ENCODE measurements around the gene TRMT10C.
"Not testable (repeated sequence)": the region's sequence is repeated elsewhere in the genome, so short reads cannot be mapped to it uniquely, and the experiment has no call there.

Gene TRMT10C

DNA sequence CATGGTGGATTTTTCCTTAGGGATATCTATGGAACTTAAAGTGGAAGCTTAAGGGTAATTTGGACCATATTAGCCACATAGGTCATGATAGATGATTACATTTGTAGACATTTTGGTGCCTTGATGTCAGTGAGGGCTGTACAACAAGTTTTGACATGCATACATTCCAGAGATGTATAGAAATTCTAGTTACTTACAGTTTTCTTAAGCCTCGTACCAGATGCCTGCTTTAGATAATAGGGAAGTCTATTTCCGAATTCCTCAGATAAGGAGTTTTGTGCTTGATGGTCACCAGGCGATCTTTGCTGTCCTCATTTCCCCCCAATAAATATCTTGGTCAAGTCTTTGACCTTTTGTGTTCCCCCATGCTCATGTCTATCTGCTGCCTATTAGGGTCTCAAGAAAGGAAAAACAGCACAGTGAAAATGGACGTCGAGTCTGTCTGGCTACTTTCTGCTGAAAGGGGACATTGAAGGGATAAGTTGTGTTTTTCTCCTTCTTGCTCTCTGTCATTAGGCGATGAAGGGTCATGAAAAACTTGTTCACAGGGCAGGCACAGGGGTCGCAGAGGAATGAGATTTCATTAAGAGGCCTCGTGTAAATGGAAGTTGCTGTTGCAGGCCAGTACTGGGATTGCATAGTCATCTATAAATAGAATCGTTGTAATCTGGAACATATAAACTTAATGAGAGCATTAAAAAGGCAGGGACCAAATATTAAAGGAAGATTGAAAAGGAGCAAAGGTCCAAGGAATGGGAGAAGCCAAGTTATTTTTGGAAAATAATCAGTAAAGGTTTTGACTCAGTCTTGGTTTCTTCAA is 28.7 kb upstream of the TRMT10C start:
- H3K36me3 ChIP-seq (ENCODE audit: insufficient read depth, low read length), result no peaks in the 10 kb centered on the region
- no peaks in the 10 kb centered on the region; the same call in 1 of the 2 replicates for H3K4me1 ChIP-seq (ENCODE audit: insufficient read depth, low read length)
- no peaks in the 10 kb centered on the region; the same call in 1 of the 2 replicates for H3K9me3 ChIP-seq (ENCODE audit: control insufficient read depth, insufficient read depth, low read length)
- H3K9ac ChIP-seq (ENCODE audit: low read depth, low read length), result no peak overlapping the region

DNA sequence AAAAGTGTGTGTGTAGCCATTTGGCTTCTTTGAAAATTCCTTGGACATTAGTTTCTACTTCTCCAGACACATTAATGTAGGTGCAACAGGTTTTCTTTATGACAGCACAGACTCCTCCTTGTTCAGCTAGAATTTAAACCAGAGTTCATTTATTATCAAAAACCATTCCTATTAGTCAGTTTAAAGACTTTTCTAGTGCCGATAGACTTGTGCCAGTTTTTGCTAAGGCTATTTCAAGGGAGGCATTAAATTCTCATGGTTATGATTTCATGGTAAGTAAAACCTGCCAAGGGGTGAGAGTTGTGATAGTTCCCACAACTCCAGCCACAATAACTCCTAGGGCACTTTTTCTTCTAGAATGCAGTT is 28.1 kb upstream of the TRMT10C start:
- Histone ChIP-seq H3K9ac (ENCODE audit: low read depth, low read length) (no peak overlapping the region), H3K4me1 (ENCODE audit: insufficient read depth, low read length) (no peaks in the 10 kb centered on the region; the same call in 1 of the 2 replicates), H3K9me3 (ENCODE audit: control insufficient read depth, insufficient read depth, low read length) (no peaks in the 10 kb centered on the region; the same call in 1 of the 2 replicates), H3K36me3 (ENCODE audit: insufficient read depth, low read length) (no peaks in the 10 kb centered on the region)

DNA sequence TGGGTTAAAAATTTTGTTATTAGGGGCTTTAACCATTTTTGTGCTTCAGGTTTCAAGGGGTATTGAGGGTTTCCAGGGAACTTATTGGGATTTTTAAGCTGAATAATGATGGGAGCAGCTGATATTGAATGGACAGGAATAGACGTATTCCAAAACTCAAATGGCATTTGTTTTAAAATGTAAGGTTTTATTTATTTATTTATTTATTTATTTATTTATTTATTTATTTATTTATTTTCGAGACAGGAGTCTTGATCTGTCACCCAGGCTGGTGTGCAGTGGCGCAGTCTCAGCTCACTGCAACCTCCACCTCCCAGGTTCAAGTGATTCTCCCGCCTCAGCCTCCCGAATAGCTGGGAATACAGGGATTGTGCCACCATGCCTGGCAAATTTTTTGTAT is 26.4 kb upstream of the TRMT10C start:
- H3K9ac ChIP-seq (ENCODE audit: low read depth, low read length), result no peak overlapping the region
- H3K9me3 ChIP-seq (ENCODE audit: control insufficient read depth, insufficient read depth, low read length), result no peaks in the 10 kb centered on the region
- H3K4me1 ChIP-seq (ENCODE audit: insufficient read depth, low read length), result no peaks in the 10 kb centered on the region; the same call in 1 of the 2 replicates
- no peaks in the 10 kb centered on the region for H3K36me3 ChIP-seq (ENCODE audit: insufficient read depth, low read length)

DNA sequence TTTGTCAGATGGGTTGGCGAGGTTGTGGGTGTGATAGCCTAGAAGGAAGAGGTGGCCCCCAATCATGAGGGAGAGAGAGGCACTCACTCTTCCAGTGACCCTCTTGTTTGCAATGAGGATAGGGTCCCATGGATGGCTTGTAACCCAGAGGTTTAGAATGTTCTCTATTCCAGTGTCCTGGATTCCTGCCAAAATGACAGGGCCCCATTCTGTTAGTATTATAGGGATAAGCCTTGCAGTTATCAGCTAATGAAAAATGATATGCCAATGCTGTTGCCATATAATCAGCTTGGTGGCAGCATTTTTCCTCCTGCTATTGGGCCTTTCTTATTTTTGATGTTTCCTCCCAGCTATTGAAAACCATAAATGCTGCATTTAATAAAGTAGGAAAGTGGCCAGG is 25.4 kb upstream of the TRMT10C start:
- no peaks in the 10 kb centered on the region for H3K4me1 ChIP-seq (ENCODE audit: insufficient read depth, low read length)
- H3K9ac ChIP-seq (ENCODE audit: low read depth, low read length), result no peak overlapping the region
- H3K36me3 ChIP-seq (ENCODE audit: insufficient read depth, low read length), result no peaks in the 10 kb centered on the region
- no peaks in the 10 kb centered on the region for H3K9me3 ChIP-seq (ENCODE audit: control insufficient read depth, insufficient read depth, low read length)

DNA sequence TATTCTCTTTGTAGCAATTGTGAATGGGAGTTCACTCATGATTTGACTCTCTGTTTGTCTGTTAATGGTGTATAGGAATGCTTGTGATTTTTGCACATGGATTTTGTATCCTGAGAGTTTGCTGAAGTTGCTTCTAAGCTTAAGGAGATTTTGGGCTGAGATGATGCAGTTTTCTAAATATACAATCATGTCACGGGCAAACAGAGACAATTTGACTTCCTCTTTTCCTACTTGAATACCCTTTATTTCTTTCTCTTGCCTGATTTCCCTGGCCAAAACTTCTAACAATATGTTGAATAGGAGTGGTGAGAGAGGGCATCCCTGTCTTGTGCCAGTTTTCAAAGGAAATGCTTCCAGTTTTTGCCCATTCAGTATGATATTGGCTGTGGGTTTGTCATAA is 24.7 kb upstream of the TRMT10C start:
- H3K9me3 ChIP-seq (ENCODE audit: control insufficient read depth, insufficient read depth, low read length); H3K4me1 ChIP-seq (ENCODE audit: insufficient read depth, low read length); H3K9ac ChIP-seq (ENCODE audit: low read depth, low read length); H3K36me3 ChIP-seq (ENCODE audit: insufficient read depth, low read length): not testable (repeated sequence)

DNA sequence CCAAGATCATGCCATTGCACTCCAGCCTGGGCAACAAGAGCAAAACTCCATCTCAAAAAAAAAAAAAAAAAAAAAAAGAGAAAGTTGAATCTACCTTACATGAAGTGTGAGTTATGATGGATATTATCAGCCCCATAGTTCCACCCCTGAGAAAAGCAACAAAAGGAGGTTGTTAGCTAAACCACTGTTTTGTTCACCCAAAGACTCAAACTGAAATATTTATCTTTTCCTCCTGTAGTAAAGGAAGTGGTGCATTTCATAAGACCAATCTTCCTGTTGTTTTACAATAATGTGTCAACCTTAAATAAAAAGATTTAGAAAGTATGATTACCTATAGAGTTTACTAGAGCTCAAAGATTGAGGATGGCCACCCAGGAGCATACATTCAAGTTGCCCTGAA is 18.7 kb upstream of the TRMT10C start:
- no peak overlapping the region for H3K9ac ChIP-seq (ENCODE audit: low read depth, low read length)
- no peaks in the 10 kb centered on the region for H3K36me3 ChIP-seq (ENCODE audit: insufficient read depth, low read length)
- H3K4me1 ChIP-seq (ENCODE audit: insufficient read depth, low read length), result 0 out of 2 replicates have a peak, but pooled peaks cover 5% of the 10 kb centered on the region
- H3K9me3 ChIP-seq (ENCODE audit: control insufficient read depth, insufficient read depth, low read length), result 0 out of 2 replicates have a peak, but pooled peaks cover 4% of the 10 kb centered on the region

DNA sequence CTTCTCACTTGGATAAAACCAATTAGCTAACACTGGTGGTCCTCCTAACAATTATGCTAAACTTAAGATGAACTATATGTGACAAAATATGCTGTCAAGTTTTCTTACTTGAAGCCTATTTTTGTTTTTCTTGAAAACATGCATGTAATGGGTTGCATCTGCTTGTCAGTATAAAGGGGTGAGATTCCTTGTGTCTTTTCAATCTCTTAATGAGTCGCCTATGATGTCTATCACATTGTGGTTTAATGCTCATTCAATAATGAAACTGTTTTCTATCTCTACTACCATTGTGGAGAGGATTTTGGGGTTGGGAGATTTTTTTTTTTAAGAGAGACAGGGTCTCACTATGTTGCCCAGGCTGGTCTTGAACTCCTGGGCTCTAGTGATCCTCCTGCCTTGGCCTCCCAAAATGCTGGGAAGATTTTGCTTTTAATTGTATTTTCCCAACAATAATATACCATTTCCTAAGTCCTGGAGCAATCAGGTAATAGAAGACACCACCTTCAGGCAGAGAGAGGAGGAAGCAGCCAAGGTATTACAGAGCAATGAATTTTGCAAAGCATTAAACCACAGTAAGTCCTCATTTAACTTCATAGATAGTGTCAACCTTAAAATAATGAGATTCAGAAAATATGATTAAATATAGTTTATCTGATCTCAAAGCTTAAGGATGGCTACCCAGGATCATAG is 17.4 kb upstream of the TRMT10C start:
- Histone ChIP-seq H3K4me1 (ENCODE audit: insufficient read depth, low read length) (0 out of 2 replicates have a peak, but pooled peaks cover 5% of the 10 kb centered on the region), H3K9me3 (ENCODE audit: control insufficient read depth, insufficient read depth, low read length) (0 out of 2 replicates have a peak, but pooled peaks cover 4% of the 10 kb centered on the region), H3K9ac (ENCODE audit: low read depth, low read length) (no peak overlapping the region)

DNA sequence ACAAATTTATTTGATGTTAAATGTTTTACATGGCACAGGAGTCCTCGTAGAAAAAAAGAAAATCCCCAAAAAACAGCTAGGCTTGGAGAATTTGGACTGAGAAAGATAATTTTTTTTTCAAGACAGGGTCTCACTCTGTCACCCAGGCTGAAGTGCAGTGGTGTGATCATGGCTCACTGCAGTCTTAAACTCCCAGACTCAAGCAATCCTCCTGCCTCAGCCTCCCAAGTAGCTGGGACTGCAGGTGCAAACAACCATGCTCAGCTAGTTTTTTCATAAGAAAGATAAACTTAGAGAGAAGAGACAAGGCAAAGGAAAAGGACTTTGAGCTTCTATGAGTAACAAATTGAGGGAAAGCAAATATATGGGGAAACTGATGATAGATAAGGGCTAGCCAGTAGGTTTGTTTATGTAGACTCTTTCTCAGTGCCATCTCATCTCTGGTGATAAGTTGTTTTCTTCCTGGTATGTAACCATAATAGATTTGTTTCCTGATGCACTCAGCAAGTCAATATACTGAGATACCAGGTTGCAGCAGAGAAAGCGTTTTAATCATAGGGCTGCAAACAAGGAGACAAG is 13.1 kb upstream of the TRMT10C start:
- Histone ChIP-seq H3K9ac (ENCODE audit: low read depth, low read length) (no peak overlapping the region), H3K36me3 (ENCODE audit: insufficient read depth, low read length) (no peaks in the 10 kb centered on the region), H3K4me1 (ENCODE audit: insufficient read depth, low read length) (0 out of 2 replicates have a peak, but pooled peaks cover 5% of the 10 kb centered on the region), H3K9me3 (ENCODE audit: control insufficient read depth, insufficient read depth, low read length) (peaks cover 10% of the 10 kb centered on the region)

More for the DNA sequence above, 17.4 kb upstream of the TRMT10C start:
- no peaks in the 10 kb centered on the region for H3K36me3 ChIP-seq (ENCODE audit: insufficient read depth, low read length)

DNA sequence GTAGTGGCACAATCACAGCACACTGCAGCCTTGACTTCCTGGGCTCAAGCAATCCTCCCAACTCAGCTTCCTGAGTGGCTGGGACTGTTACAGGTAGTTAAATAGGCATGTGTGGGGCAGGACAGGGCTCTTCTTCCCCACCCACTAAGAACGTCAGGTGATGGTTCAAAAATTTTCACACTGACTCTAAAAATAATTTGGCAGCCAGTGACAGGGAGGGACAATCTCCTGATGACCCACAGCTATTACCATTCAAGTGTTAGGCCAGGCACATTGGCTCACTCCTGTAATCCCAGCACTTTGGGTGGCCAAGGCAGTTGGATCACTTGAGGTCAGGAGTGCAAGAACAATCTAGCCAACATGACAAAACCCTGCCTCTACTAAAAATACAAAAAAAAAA is 12.2 kb upstream of the TRMT10C start:
- Histone ChIP-seq H3K4me1 (ENCODE audit: insufficient read depth, low read length) (no peaks in the 10 kb centered on the region), H3K9me3 (ENCODE audit: control insufficient read depth, insufficient read depth, low read length) (peaks cover 11% of the 10 kb centered on the region), H3K36me3 (ENCODE audit: insufficient read depth, low read length) (no peaks in the 10 kb centered on the region), H3K9ac (ENCODE audit: low read depth, low read length) (no peak overlapping the region)

DNA sequence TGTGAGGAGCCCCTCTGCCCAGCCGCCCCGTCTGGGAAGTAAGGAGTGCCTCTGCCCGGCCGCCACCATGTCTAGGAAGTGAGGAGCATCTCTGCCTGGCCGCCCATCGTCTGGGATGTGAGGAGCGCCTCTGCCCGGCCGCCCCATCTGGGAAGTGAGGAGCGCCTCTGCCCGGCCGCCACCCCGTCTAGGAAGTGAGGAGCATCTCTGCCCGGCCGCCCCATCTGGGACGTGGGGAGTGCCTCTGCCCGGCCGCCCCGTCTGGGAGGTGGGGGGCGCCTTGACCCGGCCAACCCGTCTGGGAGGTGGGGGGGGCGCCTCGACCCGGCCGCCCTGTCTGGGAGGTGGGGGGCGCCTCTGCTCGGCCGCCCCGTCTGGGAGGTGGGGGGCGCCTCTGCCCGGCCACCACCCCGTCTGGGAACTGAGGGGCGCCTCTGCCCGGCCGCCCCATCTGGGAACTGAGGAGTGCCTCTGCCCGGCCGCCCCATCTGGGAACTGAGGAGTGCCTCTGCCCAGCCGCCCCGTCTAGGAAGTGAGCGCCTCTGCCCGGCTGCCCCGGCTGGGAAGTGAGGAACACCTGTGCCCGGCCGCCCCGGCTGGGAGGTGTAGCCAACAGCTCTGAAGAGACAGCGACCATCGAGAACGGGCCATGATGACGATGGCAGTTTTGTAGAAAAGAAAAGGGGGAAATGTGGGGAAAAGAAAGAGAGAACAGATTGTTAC is 10.1 kb upstream of the TRMT10C start:
- H3K9ac ChIP-seq (ENCODE audit: low read depth, low read length); H3K36me3 ChIP-seq (ENCODE audit: insufficient read depth, low read length); H3K4me1 ChIP-seq (ENCODE audit: insufficient read depth, low read length): not testable (repeated sequence)
- peaks cover 11% of the 10 kb centered on the region for H3K9me3 ChIP-seq (ENCODE audit: control insufficient read depth, insufficient read depth, low read length)

DNA sequence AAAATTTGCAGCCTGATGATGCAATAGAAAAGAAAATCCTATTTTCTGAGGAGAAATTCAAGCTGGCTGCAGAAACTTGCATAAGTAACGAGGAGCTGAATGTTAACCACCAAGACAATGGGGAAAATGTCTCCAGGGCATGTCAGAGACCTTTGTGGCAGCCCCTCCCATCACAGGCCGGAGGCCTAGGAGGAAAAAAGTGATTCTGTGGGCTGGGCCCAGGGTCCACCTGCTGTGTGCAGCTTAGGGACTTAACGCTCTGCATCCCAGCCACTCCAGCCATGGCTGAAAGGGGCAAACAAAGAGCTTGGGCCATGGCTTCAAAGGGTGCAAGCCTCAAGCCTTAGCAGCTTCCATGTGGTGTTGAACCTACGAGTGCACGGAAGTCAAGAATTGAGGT is 8.3 kb upstream of the TRMT10C start:
- H3K9ac ChIP-seq (ENCODE audit: low read depth, low read length); H3K36me3 ChIP-seq (ENCODE audit: insufficient read depth, low read length); H3K4me1 ChIP-seq (ENCODE audit: insufficient read depth, low read length): not testable (repeated sequence)
- peaks cover 11% of the 10 kb centered on the region for H3K9me3 ChIP-seq (ENCODE audit: control insufficient read depth, insufficient read depth, low read length)

DNA sequence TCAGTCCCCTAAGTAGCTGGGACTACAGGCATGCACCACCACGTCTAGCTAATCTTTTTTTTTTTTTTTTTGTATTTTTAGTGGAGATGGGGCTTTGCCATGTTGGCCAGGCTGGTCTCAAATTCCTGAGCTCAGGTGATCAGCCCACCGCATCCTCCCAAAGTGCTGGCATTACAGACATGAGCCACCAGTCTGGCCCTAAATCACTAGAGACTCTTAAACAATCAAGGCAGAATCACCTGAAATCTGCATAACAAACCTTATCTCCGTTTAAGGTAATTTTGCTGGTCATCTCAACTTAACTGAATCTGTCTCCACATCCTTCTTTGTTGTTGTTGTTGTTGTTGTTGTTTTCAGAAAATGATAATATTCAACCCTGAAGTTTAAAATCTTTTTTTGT is 5.6 kb upstream of the TRMT10C start:
- Histone ChIP-seq H3K9me3 (ENCODE audit: control insufficient read depth, insufficient read depth, low read length) (peaks cover 6% of the 10 kb centered on the region), H3K9ac (ENCODE audit: low read depth, low read length) (no peak overlapping the region), H3K4me1 (ENCODE audit: insufficient read depth, low read length) (peaks cover 6% of the 10 kb centered on the region), H3K36me3 (ENCODE audit: insufficient read depth, low read length) (no peaks in the 10 kb centered on the region)

DNA sequence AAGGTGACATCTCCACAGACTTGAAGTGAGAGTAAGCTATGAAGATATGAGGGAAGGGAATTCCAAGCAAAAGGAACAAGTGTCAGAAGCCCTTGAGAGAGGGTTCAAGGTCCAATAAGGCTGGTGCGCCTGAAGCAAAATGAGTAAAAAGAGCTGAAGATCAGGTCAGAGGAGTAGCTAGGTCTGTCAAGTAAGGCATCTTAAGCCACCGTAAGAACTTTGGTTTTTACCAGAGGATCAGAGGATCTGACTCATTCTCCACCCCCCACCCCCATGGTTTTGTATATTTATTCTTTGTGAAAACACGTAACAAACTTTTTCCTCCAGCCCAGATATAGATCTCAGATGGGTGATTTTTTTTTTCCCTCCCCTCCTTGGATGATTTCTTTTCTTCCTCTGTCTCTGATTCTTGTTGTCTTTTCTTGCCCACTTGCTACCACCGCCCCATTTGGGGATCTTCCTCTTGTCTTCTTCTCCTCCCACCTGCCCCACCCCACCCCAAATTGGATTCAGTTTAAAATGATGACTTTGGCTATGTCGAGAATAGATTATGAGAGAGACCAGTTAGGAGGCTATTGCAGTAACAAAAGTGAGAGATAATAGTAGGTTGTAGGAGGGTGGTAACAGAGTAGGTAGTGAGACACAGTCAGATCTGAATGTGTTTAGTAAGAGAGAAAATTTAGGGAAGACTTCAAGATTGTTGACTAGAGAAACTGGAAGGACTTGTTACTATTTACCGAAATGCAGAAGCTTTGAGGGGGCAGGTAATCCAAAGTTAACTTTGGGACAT is 6.1 kb downstream of the TRMT10C start:
- H3K4me1 ChIP-seq (ENCODE audit: insufficient read depth, low read length), result peaks cover 4% of the 10 kb centered on the region; the same call in 1 of the 2 replicates

More for the DNA sequence above, 6.1 kb downstream of the TRMT10C start:
- Histone ChIP-seq H3K9me3 (ENCODE audit: control insufficient read depth, insufficient read depth, low read length) (no peaks in the 10 kb centered on the region), H3K36me3 (ENCODE audit: insufficient read depth, low read length) (peaks cover 12% of the 10 kb centered on the region), H3K9ac (ENCODE audit: low read depth, low read length) (no peak overlapping the region)

All from ES-I3 (cell line).